Natural killer cell (primary cell): ENCODE data around the gene NUP54. TPM values are rescaled to one million over a fixed set of nuclear protein-coding genes. Genes with fewer than 3 reads are reported as not detected.

Source experiments
- ATAC-seq, 3 donors: fragments of 150-1000 bp in 2 of 3; fragments of 200-7000 bp in 1 of 3; cut with Tn5 transposase; 1 replicate in 1 of 3; 2 replicates in 2 of 3; pipeline ENCODE4 v1.10.0; 2021; ENCODE audit warnings: mild to moderate bottlenecking in 2 of 3, moderate library complexity in 2 of 3
- DNase-seq, 2 donors: peaks; one replicate each; pipeline versions ENCODE4 v3.0.0 to v3.0.0-alpha.2; 2013 to 2021; ENCODE audit warnings: mixed read lengths in 1 of 2
- H3K27ac ChIP-seq: one replicate; pipeline ENCODE4 v1.5.1; 2013; ENCODE audit warnings: mild to moderate bottlenecking, low read length
- H3K27me3 ChIP-seq: one replicate; pipeline ENCODE4 v1.6.1; 2013; ENCODE audit warnings: low read length; ENCODE audit not compliant: control insufficient read depth, insufficient read depth
- H3K36me3 ChIP-seq: one replicate; pipeline ENCODE4 v1.6.1; 2013; ENCODE audit warnings: low read length; ENCODE audit not compliant: control insufficient read depth, insufficient read depth
- H3K4me1 ChIP-seq: one replicate; pipeline ENCODE4 v1.6.1; 2013; ENCODE audit warnings: low read length; ENCODE audit not compliant: control insufficient read depth, insufficient read depth
- H3K4me3 ChIP-seq: one replicate; pipeline ENCODE4 v1.5.1; 2013; ENCODE audit warnings: low read length
- H3K9me3 ChIP-seq: one replicate; pipeline ENCODE4 v1.6.1; 2013; ENCODE audit warnings: low read length; ENCODE audit not compliant: control insufficient read depth, insufficient read depth
- H3K27ac Mint-ChIP-seq, 2 donors: one replicate each; pipeline ENCODE4 v1.8.0; 2022; ENCODE audit warnings: mild to moderate bottlenecking in 2 of 2, mixed read lengths in 2 of 2, moderate library complexity in 1 of 2
- H3K27me3 Mint-ChIP-seq, 2 donors: one replicate each; pipeline ENCODE4 v1.8.0; 2022; ENCODE audit warnings: low read depth in 2 of 2, mixed read lengths in 2 of 2
- H3K36me3 Mint-ChIP-seq: one replicate; pipeline ENCODE4 v1.8.0; 2022; ENCODE audit warnings: mixed read lengths
- H3K4me1 Mint-ChIP-seq, 2 donors: one replicate each; pipeline ENCODE4 v1.8.0; 2022; ENCODE audit warnings: mixed read lengths in 2 of 2
- H3K4me3 Mint-ChIP-seq: one replicate; pipeline ENCODE4 v1.8.0; 2022; ENCODE audit warnings: mild to moderate bottlenecking, moderate library complexity, mixed read lengths
- H3K9me3 Mint-ChIP-seq, 2 donors: one replicate each; pipeline ENCODE4 v1.8.0; 2022; ENCODE audit warnings: mixed read lengths in 2 of 2
- CTCF ChIP-seq: fragments of 200-600 bp; IDR thresholded peaks from one replicate; pipeline ENCODE4 v1.8.0; 2022; ENCODE audit warnings: antibody characterized with exemption
- WGBS: methylation state at CpG from one replicate; pipeline ENCODE4 v1.1.7; 2013; ENCODE audit warnings: missing lambda C conversion rate; ENCODE audit not compliant: insufficient coverage; 5-methylcytosine and 5-hydroxymethylcytosine counted together
- intact Hi-C: fragments of 100-400 bp; cut with micrococcal nuclease; formaldehyde crosslinking; loops from one replicate; pipeline ENCODE4 v1.14.2; 2022
- total RNA-seq, 4 donors: library from RNA; stranded (reverse); fragments of 120-200 nt in 1 of 4; gene quantifications; one replicate each; pipeline versions ENCODE4 v1.2.3 to v1.2.4, GENCODE V29; 2013 to 2022

NUP54 gene
- total RNA-seq, 3 donors from 2014 or later (not counting 1 experiment from before 2014, with no cell fraction given) = 102 to 114 (median 108) TPM

GRCh38 chr4:76179398-76180318, 31.5 kb upstream of the NUP54 start:
- ATAC-seq (peak; percentile 88 to 95 (median 95)), DNase-seq (peak; percentile 76 to 91)
- Mint-ChIP-seq H3K9me3 (no peaks in the 10 kb centered on the region), H3K4me1 (peaks cover 0 to 8% of the 10 kb centered on the region in 2 donors), H3K36me3 (no peaks in the 10 kb centered on the region), H3K27ac (no peak overlapping the region), H3K27me3 (no peaks in the 10 kb centered on the region), H3K4me3 (no peak overlapping the region)
- peaks cover 10% of the 10 kb centered on the region for H3K36me3 ChIP-seq
- no peaks in the 10 kb centered on the region for H3K4me1 ChIP-seq
- WGBS = 62% methylated on average over 10 of the region's 11 CpGs
- no peaks in the 10 kb centered on the region for H3K27me3 ChIP-seq
- no peaks in the 10 kb centered on the region for H3K9me3 ChIP-seq
- TF ChIP-seq CTCF = peak; percentile 89
- H3K27ac ChIP-seq = no peak overlapping the region
- intact Hi-C loops = loop anchor here (1.0 kb wide), 2 partner anchors 199 to 326 kb away; no protein-coding TSS in a partner anchor
- no peak overlapping the region for H3K4me3 ChIP-seq

- ATAC-seq = no peak
- no peak for DNase-seq
- no peak overlapping the region for H3K27ac Mint-ChIP-seq
- H3K36me3 ChIP-seq = peaks cover 16% of the 10 kb centered on the region
- no peak overlapping the region for H3K4me3 Mint-ChIP-seq
- H3K4me3 ChIP-seq = no peak overlapping the region
- H3K9me3 ChIP-seq = no peaks in the 10 kb centered on the region
- H3K36me3 Mint-ChIP-seq = no peaks in the 10 kb centered on the region
- H3K27ac ChIP-seq = no peak overlapping the region
- no peaks in the 10 kb centered on the region for H3K9me3 Mint-ChIP-seq
- H3K27me3 Mint-ChIP-seq = no peaks in the 10 kb centered on the region
- no peaks in the 10 kb centered on the region for H3K27me3 ChIP-seq
- WGBS = 52% methylated on average over 2 of the region's 2 CpGs
- intact Hi-C loops = no loop called here
- H3K4me1 ChIP-seq = no peaks in the 10 kb centered on the region
- TF ChIP-seq CTCF = no peak
- H3K4me1 Mint-ChIP-seq = peaks cover 0 to 8% of the 10 kb centered on the region in 2 donors
Measured at GRCh38 chr4:76178296-76178695, 30.1 kb upstream of the NUP54 start.

GRCh38 chr4:76177709-76178108, 29.5 kb upstream of the NUP54 start:
- H3K9me3 Mint-ChIP-seq = no peaks in the 10 kb centered on the region
- Histone ChIP-seq H3K27me3 (no peaks in the 10 kb centered on the region), H3K36me3 (peaks cover 16% of the 10 kb centered on the region), H3K27ac (no peak overlapping the region), H3K4me3 (no peak overlapping the region), H3K4me1 (no peaks in the 10 kb centered on the region), H3K9me3 (no peaks in the 10 kb centered on the region)
- ATAC-seq (no peak), DNase-seq (no peak)
- no peaks in the 10 kb centered on the region for H3K27me3 Mint-ChIP-seq
- intact Hi-C loops = no loop called here
- no peak for TF ChIP-seq CTCF
- H3K36me3 Mint-ChIP-seq = no peaks in the 10 kb centered on the region
- H3K27ac Mint-ChIP-seq = no peak overlapping the region
- H3K4me3 Mint-ChIP-seq = no peak overlapping the region
- H3K4me1 Mint-ChIP-seq = peaks cover 0 to 8% of the 10 kb centered on the region in 2 donors
